ENCODE measurements around the gene C4orf17.
"Not testable (repeated sequence)": the region's sequence is repeated elsewhere in the genome, so short reads cannot be mapped to it uniquely, and the experiment has no call there.

Gene C4orf17

DNA sequence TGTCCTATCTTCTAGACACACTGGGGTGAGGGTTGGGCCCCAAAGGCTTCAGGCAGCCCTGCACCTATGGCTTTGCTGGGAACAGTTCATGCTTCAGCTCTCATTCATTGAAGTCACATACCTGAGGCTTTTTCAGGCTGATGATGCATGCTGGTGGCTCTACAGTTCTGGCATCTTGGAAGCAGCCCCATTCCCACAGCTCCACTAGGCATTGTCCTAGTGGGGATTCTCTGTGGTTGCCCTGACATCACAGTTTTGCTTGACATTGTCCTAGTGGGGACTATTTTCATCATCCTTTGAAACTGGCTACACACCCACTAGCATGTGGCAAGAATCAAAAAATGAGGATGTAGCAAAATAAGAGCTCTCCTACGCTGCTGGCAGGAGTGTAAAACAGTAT lies 37.7 kb upstream of the C4orf17 start (continued):
- TF ChIP-seq ZFP3 (CRISPR knock-in tag; IDR thresholded peaks at IDR 0.05) = no peak

DNA sequence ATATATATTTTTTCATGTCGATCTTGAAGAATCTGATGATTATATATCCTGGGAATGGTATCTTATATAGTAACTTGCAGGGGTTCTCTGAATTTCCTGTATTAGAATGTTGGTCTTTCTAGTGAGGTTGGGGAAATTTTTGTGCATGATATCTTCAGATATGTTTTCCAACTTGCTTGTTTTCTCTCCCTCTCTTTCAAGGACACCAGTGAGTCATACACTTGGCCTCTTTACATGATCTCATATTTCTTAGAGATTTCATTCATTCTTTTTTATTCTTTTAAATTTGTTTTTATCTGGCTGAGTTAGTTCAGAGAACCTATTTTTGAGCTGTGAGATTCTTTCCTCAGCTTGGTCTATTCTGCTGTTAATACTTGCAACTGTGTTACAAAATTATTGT lies 27.2 kb upstream of the C4orf17 start:
- no peak for ATAC-seq
- TF ChIP-seq ZC3H10 (CRISPR knock-in tag; IDR thresholded peaks at IDR 0.05) (no peak), GLIS3 (CRISPR knock-in tag; IDR thresholded peaks at IDR 0.05) (no peak), ZNF8 (CRISPR knock-in tag; IDR thresholded peaks at IDR 0.05) (no peak), ARNTL (CRISPR knock-in tag; IDR thresholded peaks at IDR 0.05; ENCODE audit: borderline replicate concordance, low read depth) (no peak), ZFP30 (CRISPR knock-in tag; IDR thresholded peaks at IDR 0.05) (no peak)
- TF ChIP-seq, protein P1, sequence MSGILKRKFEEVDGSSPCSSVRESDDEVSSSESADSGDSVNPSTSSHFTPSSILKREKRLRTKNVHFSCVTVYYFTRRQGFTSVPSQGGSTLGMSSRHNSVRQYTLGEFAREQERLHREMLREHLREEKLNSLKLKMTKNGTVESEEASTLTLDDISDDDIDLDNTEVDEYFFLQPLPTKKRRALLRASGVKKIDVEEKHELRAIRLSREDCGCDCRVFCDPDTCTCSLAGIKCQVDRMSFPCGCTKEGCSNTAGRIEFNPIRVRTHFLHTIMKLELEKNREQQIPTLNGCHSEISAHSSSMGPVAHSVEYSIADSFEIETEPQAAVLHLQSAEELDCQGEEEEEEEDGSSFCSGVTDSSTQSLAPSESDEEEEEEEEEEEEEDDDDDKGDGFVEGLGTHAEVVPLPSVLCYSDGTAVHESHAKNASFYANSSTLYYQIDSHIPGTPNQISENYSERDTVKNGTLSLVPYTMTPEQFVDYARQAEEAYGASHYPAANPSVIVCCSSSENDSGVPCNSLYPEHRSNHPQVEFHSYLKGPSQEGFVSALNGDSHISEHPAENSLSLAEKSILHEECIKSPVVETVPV (CRISPR knock-in tag; IDR thresholded peaks at IDR 0.05) = no peak

DNA sequence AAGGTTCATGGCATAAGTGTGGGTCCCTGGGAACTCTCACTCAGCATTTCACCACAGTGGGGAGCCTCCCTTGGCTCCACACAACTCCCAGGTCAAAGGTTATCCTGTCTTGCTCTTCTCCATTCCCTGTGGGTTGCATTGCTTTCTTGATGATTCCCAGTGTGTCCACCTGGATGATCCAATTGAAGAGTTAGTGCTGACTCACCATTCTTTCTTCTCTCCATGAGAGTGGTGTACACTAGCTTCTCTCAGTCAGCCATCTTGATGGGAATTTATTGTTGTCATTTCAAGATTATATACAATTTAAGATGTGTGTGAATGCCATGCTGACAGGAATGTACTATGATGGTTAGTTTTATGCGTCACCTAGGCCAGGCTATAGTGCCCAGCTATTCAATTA lies 25.6 kb upstream of the C4orf17 start:
- TF ChIP-seq PPARA (CRISPR knock-in tag; IDR thresholded peaks at IDR 0.05; ENCODE audit: borderline replicate concordance) = no peak
- no peak for TF ChIP-seq TOX (CRISPR knock-in tag; IDR thresholded peaks at IDR 0.05; ENCODE audit: borderline replicate concordance)
- TF ChIP-seq ZFP30 (CRISPR knock-in tag; IDR thresholded peaks at IDR 0.05) = no peak
- TF ChIP-seq TCF4 (CRISPR knock-in tag; IDR thresholded peaks at IDR 0.05; ENCODE audit: borderline replicate concordance) = no peak
- TF ChIP-seq ZNF70 (CRISPR knock-in tag; IDR thresholded peaks at IDR 0.05) = no peak
- no peak for TF ChIP-seq RARB (CRISPR knock-in tag; IDR thresholded peaks at IDR 0.05)
- no peak for ATAC-seq

DNA sequence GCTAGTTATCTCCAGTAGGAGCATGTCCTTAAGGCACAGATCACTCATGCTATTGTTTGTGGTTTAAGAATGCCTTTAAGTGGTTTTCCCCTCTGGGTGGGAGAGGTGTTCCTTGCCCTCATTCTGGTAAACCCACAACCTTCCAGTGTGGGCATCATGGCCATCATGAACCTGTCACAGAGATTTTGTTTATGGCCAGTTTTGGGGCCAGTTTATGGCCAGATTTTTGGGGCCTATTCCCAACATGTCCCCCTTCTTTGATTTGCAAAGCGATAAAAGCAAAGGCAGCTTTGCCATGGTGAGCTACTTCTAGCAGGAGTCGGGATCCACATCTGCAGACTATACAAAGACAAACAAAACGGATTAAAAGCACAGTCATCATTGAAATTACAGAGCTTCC lies 24.2 kb upstream of the C4orf17 start:
- ATAC-seq = not testable (repeated sequence)

DNA sequence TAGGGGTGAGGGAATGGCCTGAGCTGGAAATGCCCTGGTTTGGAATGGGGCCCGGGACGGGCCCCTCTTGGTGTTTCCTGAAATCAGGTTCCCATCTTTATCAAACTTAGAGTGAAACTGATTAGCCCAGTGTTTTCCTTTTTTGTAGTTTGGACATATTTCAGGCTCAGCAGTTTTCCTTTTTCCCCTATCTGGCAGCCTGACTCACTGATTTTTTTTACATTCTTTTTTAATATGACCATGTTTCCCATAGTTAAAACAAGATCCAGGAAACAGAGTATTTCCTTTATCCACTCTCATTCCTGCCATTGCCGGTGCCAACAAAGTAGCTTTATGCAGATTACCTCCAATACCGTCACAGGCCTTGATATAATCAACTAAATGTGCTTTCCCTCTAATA lies 20.5 kb upstream of the C4orf17 start:
- ATAC-seq = no peak
- TF ChIP-seq TOX (CRISPR knock-in tag; IDR thresholded peaks at IDR 0.05; ENCODE audit: borderline replicate concordance) (no peak), ISL1 (CRISPR knock-in tag; IDR thresholded peaks at IDR 0.05) (no peak), TCF4 (CRISPR knock-in tag; IDR thresholded peaks at IDR 0.05; ENCODE audit: borderline replicate concordance) (no peak), GLIS3 (CRISPR knock-in tag; IDR thresholded peaks at IDR 0.05) (no peak), ZFP30 (CRISPR knock-in tag; IDR thresholded peaks at IDR 0.05) (no peak), OSR1 (CRISPR knock-in tag; IDR thresholded peaks at IDR 0.05) (no peak), ZNF565 (CRISPR knock-in tag; conservative IDR thresholded peaks at IDR 0.05; ENCODE audit: low read depth) (no peak), ZC3H10 (CRISPR knock-in tag; IDR thresholded peaks at IDR 0.05) (no peak), ZNF8 (CRISPR knock-in tag; IDR thresholded peaks at IDR 0.05) (no peak), CSDC2 (CRISPR knock-in tag; IDR thresholded peaks at IDR 0.05) (no peak), ZFP3 (CRISPR knock-in tag; IDR thresholded peaks at IDR 0.05) (no peak), ZNF70 (CRISPR knock-in tag; IDR thresholded peaks at IDR 0.05) (no peak), PPARA (CRISPR knock-in tag; IDR thresholded peaks at IDR 0.05; ENCODE audit: borderline replicate concordance) (no peak), ARNTL (CRISPR knock-in tag; IDR thresholded peaks at IDR 0.05; ENCODE audit: borderline replicate concordance, low read depth) (no peak), RARB (CRISPR knock-in tag; IDR thresholded peaks at IDR 0.05) (no peak)
- TF ChIP-seq, protein P2, sequence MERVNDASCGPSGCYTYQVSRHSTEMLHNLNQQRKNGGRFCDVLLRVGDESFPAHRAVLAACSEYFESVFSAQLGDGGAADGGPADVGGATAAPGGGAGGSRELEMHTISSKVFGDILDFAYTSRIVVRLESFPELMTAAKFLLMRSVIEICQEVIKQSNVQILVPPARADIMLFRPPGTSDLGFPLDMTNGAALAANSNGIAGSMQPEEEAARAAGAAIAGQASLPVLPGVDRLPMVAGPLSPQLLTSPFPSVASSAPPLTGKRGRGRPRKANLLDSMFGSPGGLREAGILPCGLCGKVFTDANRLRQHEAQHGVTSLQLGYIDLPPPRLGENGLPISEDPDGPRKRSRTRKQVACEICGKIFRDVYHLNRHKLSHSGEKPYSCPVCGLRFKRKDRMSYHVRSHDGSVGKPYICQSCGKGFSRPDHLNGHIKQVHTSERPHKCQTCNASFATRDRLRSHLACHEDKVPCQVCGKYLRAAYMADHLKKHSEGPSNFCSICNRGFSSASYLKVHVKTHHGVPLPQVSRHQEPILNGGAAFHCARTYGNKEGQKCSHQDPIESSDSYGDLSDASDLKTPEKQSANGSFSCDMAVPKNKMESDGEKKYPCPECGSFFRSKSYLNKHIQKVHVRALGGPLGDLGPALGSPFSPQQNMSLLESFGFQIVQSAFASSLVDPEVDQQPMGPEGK (CRISPR knock-in tag; IDR thresholded peaks at IDR 0.05; ENCODE audit: borderline replicate concordance) = no peak
- TF ChIP-seq, protein P3, sequence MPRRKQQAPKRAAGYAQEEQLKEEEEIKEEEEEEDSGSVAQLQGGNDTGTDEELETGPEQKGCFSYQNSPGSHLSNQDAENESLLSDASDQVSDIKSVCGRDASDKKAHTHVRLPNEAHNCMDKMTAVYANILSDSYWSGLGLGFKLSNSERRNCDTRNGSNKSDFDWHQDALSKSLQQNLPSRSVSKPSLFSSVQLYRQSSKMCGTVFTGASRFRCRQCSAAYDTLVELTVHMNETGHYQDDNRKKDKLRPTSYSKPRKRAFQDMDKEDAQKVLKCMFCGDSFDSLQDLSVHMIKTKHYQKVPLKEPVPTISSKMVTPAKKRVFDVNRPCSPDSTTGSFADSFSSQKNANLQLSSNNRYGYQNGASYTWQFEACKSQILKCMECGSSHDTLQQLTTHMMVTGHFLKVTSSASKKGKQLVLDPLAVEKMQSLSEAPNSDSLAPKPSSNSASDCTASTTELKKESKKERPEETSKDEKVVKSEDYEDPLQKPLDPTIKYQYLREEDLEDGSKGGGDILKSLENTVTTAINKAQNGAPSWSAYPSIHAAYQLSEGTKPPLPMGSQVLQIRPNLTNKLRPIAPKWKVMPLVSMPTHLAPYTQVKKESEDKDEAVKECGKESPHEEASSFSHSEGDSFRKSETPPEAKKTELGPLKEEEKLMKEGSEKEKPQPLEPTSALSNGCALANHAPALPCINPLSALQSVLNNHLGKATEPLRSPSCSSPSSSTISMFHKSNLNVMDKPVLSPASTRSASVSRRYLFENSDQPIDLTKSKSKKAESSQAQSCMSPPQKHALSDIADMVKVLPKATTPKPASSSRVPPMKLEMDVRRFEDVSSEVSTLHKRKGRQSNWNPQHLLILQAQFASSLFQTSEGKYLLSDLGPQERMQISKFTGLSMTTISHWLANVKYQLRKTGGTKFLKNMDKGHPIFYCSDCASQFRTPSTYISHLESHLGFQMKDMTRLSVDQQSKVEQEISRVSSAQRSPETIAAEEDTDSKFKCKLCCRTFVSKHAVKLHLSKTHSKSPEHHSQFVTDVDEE (CRISPR knock-in tag; IDR thresholded peaks at IDR 0.05) = no peak
- TF ChIP-seq, protein P4, sequence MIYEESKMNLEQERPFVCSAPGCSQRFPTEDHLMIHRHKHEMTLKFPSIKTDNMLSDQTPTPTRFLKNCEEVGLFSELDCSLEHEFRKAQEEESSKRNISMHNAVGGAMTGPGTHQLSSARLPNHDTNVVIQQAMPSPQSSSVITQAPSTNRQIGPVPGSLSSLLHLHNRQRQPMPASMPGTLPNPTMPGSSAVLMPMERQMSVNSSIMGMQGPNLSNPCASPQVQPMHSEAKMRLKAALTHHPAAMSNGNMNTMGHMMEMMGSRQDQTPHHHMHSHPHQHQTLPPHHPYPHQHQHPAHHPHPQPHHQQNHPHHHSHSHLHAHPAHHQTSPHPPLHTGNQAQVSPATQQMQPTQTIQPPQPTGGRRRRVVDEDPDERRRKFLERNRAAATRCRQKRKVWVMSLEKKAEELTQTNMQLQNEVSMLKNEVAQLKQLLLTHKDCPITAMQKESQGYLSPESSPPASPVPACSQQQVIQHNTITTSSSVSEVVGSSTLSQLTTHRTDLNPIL (CRISPR knock-in tag; IDR thresholded peaks at IDR 0.05; ENCODE audit: low read depth) = no peak
